ENCODE results near the gene SLC7A14.

Gene SLC7A14

DNA sequence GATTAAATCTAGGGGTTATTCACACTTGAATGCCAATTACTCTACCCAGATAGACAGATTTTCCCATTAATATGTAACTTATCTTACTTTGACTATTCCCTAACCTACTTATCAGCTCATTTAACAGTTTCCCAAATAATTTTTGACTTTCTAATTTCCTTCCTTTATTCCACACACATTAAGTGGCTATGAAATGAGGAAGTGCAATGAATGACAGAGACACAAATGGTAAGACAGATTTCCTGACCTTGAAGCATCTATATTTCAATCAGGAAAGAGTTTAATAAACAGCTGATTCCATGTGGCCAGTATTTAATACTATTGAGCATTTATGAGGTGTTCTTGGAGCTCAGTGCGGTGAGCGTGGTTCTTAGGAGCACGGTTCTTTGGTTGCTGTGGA, 78.8 kb downstream of the SLC7A14 start:
- TF ChIP-seq EZH2 (IDR thresholded peaks at IDR 0.05; ENCODE audit: borderline replicate concordance, low read depth, low read length, severe bottlenecking): no peak
- TF ChIP-seq, protein P1, sequence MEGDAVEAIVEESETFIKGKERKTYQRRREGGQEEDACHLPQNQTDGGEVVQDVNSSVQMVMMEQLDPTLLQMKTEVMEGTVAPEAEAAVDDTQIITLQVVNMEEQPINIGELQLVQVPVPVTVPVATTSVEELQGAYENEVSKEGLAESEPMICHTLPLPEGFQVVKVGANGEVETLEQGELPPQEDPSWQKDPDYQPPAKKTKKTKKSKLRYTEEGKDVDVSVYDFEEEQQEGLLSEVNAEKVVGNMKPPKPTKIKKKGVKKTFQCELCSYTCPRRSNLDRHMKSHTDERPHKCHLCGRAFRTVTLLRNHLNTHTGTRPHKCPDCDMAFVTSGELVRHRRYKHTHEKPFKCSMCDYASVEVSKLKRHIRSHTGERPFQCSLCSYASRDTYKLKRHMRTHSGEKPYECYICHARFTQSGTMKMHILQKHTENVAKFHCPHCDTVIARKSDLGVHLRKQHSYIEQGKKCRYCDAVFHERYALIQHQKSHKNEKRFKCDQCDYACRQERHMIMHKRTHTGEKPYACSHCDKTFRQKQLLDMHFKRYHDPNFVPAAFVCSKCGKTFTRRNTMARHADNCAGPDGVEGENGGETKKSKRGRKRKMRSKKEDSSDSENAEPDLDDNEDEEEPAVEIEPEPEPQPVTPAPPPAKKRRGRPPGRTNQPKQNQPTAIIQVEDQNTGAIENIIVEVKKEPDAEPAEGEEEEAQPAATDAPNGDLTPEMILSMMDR (IDR thresholded peaks at IDR 0.05; ENCODE audit: borderline replicate concordance, extremely low read depth, low read length, poor library complexity, severe bottlenecking): no peak
- Histone ChIP-seq H3K4me2 (ENCODE audit: insufficient read depth, low read length) (no peak overlapping the region), H3K27me3 (ENCODE audit: insufficient read depth, low read length, poor library complexity) (no peaks in the 10 kb centered on the region), H3K4me3 (ENCODE audit: low read depth in 1 of 2, low read length in 2 of 2) (no peak overlapping the region), H3K79me2 (ENCODE audit: insufficient read depth, low read length) (no peaks in the 10 kb centered on the region), H3K9ac (ENCODE audit: low read depth, low read length) (no peak overlapping the region), H3K4me1 (ENCODE audit: insufficient read depth, low read length) (no peaks in the 10 kb centered on the region), H3K36me3 (ENCODE audit: insufficient read depth, low read length) (no peaks in the 10 kb centered on the region), H3K27ac (ENCODE audit: low read length) (no peak overlapping the region), H3K9me3 (ENCODE audit: insufficient read depth, low read length, severe bottlenecking) (no peaks in the 10 kb centered on the region), H2AFZ (ENCODE audit: low read depth, low read length) (no peak overlapping the region), H4K20me1 (ENCODE audit: insufficient read depth, low read length) (no peaks in the 10 kb centered on the region)
- ATAC-seq (ENCODE audit: insufficient read depth, low read depth): no peak
- no peak for DNase-seq

DNA sequence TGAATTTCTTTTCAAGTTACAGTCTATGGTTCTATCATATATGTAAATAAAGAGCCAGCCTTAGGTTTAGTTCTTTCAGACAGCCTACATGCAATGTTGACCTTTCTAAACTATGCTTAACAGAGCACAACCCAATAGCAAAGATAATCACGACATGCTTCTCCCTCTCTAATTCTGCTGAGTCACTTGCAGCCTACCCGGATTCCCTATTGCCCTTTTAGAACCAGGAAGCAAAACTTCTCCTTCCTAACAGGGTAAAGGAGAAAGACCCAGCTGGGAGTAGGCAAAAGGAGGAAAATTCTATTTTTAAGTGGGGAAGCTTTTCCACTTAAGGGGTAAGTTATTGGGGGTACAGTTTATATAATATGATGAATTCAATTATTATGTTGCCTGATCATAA, 79.3 kb downstream of the SLC7A14 start:
- H4K20me1 ChIP-seq (ENCODE audit: insufficient read depth, low read length): no peaks in the 10 kb centered on the region
- no peak for DNase-seq
- no peak overlapping the region for H3K4me2 ChIP-seq (ENCODE audit: insufficient read depth, low read length)
- H3K79me2 ChIP-seq (ENCODE audit: insufficient read depth, low read length): no peaks in the 10 kb centered on the region
- no peaks in the 10 kb centered on the region for H3K27me3 ChIP-seq (ENCODE audit: insufficient read depth, low read length, poor library complexity)
- no peaks in the 10 kb centered on the region for H3K36me3 ChIP-seq (ENCODE audit: insufficient read depth, low read length)
- H2AFZ ChIP-seq (ENCODE audit: low read depth, low read length): no peak overlapping the region
- H3K9ac ChIP-seq (ENCODE audit: low read depth, low read length): no peak overlapping the region
- no peaks in the 10 kb centered on the region for H3K4me1 ChIP-seq (ENCODE audit: insufficient read depth, low read length)
- no peak overlapping the region for H3K27ac ChIP-seq (ENCODE audit: low read length)
- no peak overlapping the region for H3K4me3 ChIP-seq (ENCODE audit: low read depth in 1 of 2, low read length in 2 of 2)
- no peak for ATAC-seq (ENCODE audit: insufficient read depth, low read depth)
- no peaks in the 10 kb centered on the region for H3K9me3 ChIP-seq (ENCODE audit: insufficient read depth, low read length, severe bottlenecking)
- no peak for TF ChIP-seq EZH2 (IDR thresholded peaks at IDR 0.05; ENCODE audit: borderline replicate concordance, low read depth, low read length, severe bottlenecking)
- TF ChIP-seq, protein P1 (IDR thresholded peaks at IDR 0.05; ENCODE audit: borderline replicate concordance, extremely low read depth, low read length, poor library complexity, severe bottlenecking): no peak

DNA sequence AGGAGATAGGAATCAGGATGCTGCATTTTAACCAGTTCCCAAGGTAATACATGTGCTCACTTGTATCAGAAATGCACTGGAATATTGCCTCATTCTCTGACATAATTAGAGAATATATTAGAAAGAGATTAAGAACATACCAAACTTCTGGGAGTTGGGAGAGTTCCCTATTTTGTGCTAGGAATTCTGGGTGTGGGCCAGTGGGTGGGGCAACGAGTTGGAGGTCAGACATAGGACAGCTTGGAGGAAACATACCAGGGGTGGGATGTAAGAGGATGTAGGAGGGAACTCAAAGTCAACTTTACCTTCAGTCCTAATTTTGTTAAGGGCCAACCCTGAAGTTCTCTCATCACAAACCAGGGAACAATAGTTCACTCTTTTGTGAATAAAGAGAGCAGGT, 83.6 kb downstream of the SLC7A14 start:
- H2AFZ ChIP-seq (ENCODE audit: low read depth, low read length): no peak overlapping the region
- H3K4me1 ChIP-seq (ENCODE audit: insufficient read depth, low read length): no peaks in the 10 kb centered on the region
- H3K36me3 ChIP-seq (ENCODE audit: insufficient read depth, low read length): no peaks in the 10 kb centered on the region
- H4K20me1 ChIP-seq (ENCODE audit: insufficient read depth, low read length): no peaks in the 10 kb centered on the region
- no peaks in the 10 kb centered on the region for H3K79me2 ChIP-seq (ENCODE audit: insufficient read depth, low read length)
- TF ChIP-seq, protein P1 (IDR thresholded peaks at IDR 0.05; ENCODE audit: borderline replicate concordance, extremely low read depth, low read length, poor library complexity, severe bottlenecking): no peak
- TF ChIP-seq EZH2 (IDR thresholded peaks at IDR 0.05; ENCODE audit: borderline replicate concordance, low read depth, low read length, severe bottlenecking): no peak
- no peak overlapping the region for H3K4me3 ChIP-seq (ENCODE audit: low read depth in 1 of 2, low read length in 2 of 2)
- no peaks in the 10 kb centered on the region for H3K27me3 ChIP-seq (ENCODE audit: insufficient read depth, low read length, poor library complexity)
- no peak overlapping the region for H3K27ac ChIP-seq (ENCODE audit: low read length)
- DNase-seq (no peak), ATAC-seq (ENCODE audit: insufficient read depth, low read depth) (no peak)
- H3K4me2 ChIP-seq (ENCODE audit: insufficient read depth, low read length): no peak overlapping the region
- H3K9me3 ChIP-seq (ENCODE audit: insufficient read depth, low read length, severe bottlenecking): no peaks in the 10 kb centered on the region
- H3K9ac ChIP-seq (ENCODE audit: low read depth, low read length): no peak overlapping the region

DNA sequence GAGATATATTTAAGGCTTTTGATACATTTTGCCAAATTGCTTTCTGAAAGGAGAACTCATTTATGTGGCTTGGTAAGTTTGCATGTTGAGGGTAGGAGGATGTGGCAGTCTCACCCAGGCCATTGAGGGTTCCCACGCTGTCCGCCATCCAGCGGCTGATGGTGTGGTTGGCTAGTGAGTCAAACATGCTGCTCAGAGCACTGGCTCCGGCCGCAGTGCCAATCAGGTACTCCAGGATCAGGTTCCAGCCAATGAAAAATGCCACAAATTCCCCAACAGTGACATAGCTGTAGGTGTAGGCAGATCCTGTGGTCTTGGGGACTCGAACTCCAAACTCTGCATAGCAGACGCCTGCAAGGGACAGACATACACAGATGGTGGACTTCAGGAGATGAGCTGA, 84.9 kb downstream of the SLC7A14 start:
- Histone ChIP-seq H3K4me2 (ENCODE audit: insufficient read depth, low read length) (no peak overlapping the region), H3K27me3 (ENCODE audit: insufficient read depth, low read length, poor library complexity) (no peaks in the 10 kb centered on the region), H2AFZ (ENCODE audit: low read depth, low read length) (no peak overlapping the region), H3K27ac (ENCODE audit: low read length) (no peak overlapping the region), H3K9me3 (ENCODE audit: insufficient read depth, low read length, severe bottlenecking) (no peaks in the 10 kb centered on the region), H3K79me2 (ENCODE audit: insufficient read depth, low read length) (no peaks in the 10 kb centered on the region), H3K36me3 (ENCODE audit: insufficient read depth, low read length) (no peaks in the 10 kb centered on the region), H4K20me1 (ENCODE audit: insufficient read depth, low read length) (no peaks in the 10 kb centered on the region), H3K4me1 (ENCODE audit: insufficient read depth, low read length) (no peaks in the 10 kb centered on the region), H3K4me3 (ENCODE audit: low read depth in 1 of 2, low read length in 2 of 2) (no peak overlapping the region), H3K9ac (ENCODE audit: low read depth, low read length) (no peak overlapping the region)
- TF ChIP-seq, protein P1 (IDR thresholded peaks at IDR 0.05; ENCODE audit: borderline replicate concordance, extremely low read depth, low read length, poor library complexity, severe bottlenecking): no peak
- TF ChIP-seq EZH2 (IDR thresholded peaks at IDR 0.05; ENCODE audit: borderline replicate concordance, low read depth, low read length, severe bottlenecking): no peak
- DNase-seq: no peak
- ATAC-seq (ENCODE audit: insufficient read depth, low read depth): no peak
